ENCODE results near the gene TNFRSF1A.

The TNFRSF1A gene

GRCh38 chr12:6362403-6362802 lies 20.5 kb upstream of the TNFRSF1A start:
- Histone ChIP-seq H3K4me3 (ENCODE audit: low read depth in 1 of 2, low read length in 2 of 2) (no peak overlapping the region), H3K4me1 (ENCODE audit: insufficient read depth, low read length) (peaks cover 17% of the 10 kb centered on the region), H3K27me3 (ENCODE audit: control insufficient read depth in 1 of 2, insufficient read depth in 2 of 2, low read length in 2 of 2) (no peaks in the 10 kb centered on the region), H3K9me3 (ENCODE audit: low read length) (no peaks in the 10 kb centered on the region), H3K27ac (ENCODE audit: low read depth, low read length) (no peak overlapping the region), H3K9ac (ENCODE audit: low read length) (no peak overlapping the region), H3K36me3 (ENCODE audit: insufficient read depth, low read length) (no peaks in the 10 kb centered on the region)

GRCh38 chr12:6361834-6362233 lies 20.0 kb upstream of the TNFRSF1A start:
- no peak overlapping the region for H3K27ac ChIP-seq (ENCODE audit: low read depth, low read length)
- peaks cover 17% of the 10 kb centered on the region for H3K4me1 ChIP-seq (ENCODE audit: insufficient read depth, low read length)
- H3K4me3 ChIP-seq (ENCODE audit: low read depth in 1 of 2, low read length in 2 of 2), result no peak overlapping the region
- no peaks in the 10 kb centered on the region for H3K9me3 ChIP-seq (ENCODE audit: low read length)
- no peaks in the 10 kb centered on the region for H3K36me3 ChIP-seq (ENCODE audit: insufficient read depth, low read length)
- no peak overlapping the region for H3K9ac ChIP-seq (ENCODE audit: low read length)
- no peaks in the 10 kb centered on the region for H3K27me3 ChIP-seq (ENCODE audit: control insufficient read depth in 1 of 2, insufficient read depth in 2 of 2, low read length in 2 of 2)

- H3K9me3 ChIP-seq (ENCODE audit: low read length), result no peaks in the 10 kb centered on the region
- no peak overlapping the region for H3K4me3 ChIP-seq (ENCODE audit: low read depth in 1 of 2, low read length in 2 of 2)
- H3K27ac ChIP-seq (ENCODE audit: low read depth, low read length), result peak overlapping the region; percentile 60
- peaks cover 17% of the 10 kb centered on the region for H3K4me1 ChIP-seq (ENCODE audit: insufficient read depth, low read length)
- H3K9ac ChIP-seq (ENCODE audit: low read length), result no peak overlapping the region
- H3K36me3 ChIP-seq (ENCODE audit: insufficient read depth, low read length), result no peaks in the 10 kb centered on the region
- no peaks in the 10 kb centered on the region for H3K27me3 ChIP-seq (ENCODE audit: control insufficient read depth in 1 of 2, insufficient read depth in 2 of 2, low read length in 2 of 2)
Observed at GRCh38 chr12:6360578-6361490, 19.0 kb upstream of the TNFRSF1A start.

- peaks cover 17% of the 10 kb centered on the region for H3K4me1 ChIP-seq (ENCODE audit: insufficient read depth, low read length)
- no peak overlapping the region for H3K9ac ChIP-seq (ENCODE audit: low read length)
- H3K36me3 ChIP-seq (ENCODE audit: insufficient read depth, low read length), result no peaks in the 10 kb centered on the region
- H3K9me3 ChIP-seq (ENCODE audit: low read length), result no peaks in the 10 kb centered on the region
- peak overlapping the region; percentile 10 for H3K27ac ChIP-seq (ENCODE audit: low read depth, low read length)
- no peak overlapping the region for H3K4me3 ChIP-seq (ENCODE audit: low read depth in 1 of 2, low read length in 2 of 2)
- no peaks in the 10 kb centered on the region for H3K27me3 ChIP-seq (ENCODE audit: control insufficient read depth in 1 of 2, insufficient read depth in 2 of 2, low read length in 2 of 2)
Observed at GRCh38 chr12:6360080-6360571, 18.2 kb upstream of the TNFRSF1A start.

GRCh38 chr12:6358881-6359280 lies 17.0 kb upstream of the TNFRSF1A start:
- Histone ChIP-seq H3K36me3 (ENCODE audit: insufficient read depth, low read length) (no peaks in the 10 kb centered on the region), H3K27me3 (ENCODE audit: control insufficient read depth in 1 of 2, insufficient read depth in 2 of 2, low read length in 2 of 2) (no peaks in the 10 kb centered on the region), H3K4me1 (ENCODE audit: insufficient read depth, low read length) (peaks cover 13% of the 10 kb centered on the region), H3K9me3 (ENCODE audit: low read length) (no peaks in the 10 kb centered on the region), H3K27ac (ENCODE audit: low read depth, low read length) (no peak overlapping the region), H3K9ac (ENCODE audit: low read length) (no peak overlapping the region), H3K4me3 (ENCODE audit: low read depth in 1 of 2, low read length in 2 of 2) (no peak overlapping the region)

DNA sequence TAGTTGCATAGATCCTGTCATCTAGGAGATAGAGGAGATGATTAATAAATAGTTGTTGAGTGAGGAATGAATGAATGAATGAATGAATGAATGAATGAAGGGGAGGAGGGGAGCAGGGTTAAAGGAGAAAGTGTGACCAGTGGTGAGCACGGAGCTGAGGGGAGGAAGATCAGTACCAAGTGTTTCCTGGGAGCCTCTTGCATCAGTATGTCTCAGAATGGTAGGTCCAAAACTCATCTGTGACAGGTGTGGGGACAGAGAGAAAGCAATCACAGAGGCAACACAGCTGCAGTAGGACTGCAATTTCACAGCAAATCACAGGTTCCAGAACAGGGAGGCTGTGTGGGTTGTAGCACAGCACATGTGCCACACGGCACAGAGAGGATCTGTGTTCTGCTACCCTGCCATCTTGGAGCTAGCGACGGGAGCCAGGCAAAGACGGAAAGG lies 14.5 kb upstream of the TNFRSF1A start:
- Histone ChIP-seq H3K9ac (ENCODE audit: low read length) (no peak overlapping the region), H3K36me3 (ENCODE audit: insufficient read depth, low read length) (no peaks in the 10 kb centered on the region), H3K9me3 (ENCODE audit: low read length) (no peaks in the 10 kb centered on the region), H3K27ac (ENCODE audit: low read depth, low read length) (no peak overlapping the region), H3K4me1 (ENCODE audit: insufficient read depth, low read length) (peaks cover 13% of the 10 kb centered on the region), H3K27me3 (ENCODE audit: control insufficient read depth in 1 of 2, insufficient read depth in 2 of 2, low read length in 2 of 2) (no peaks in the 10 kb centered on the region), H3K4me3 (ENCODE audit: low read depth in 1 of 2, low read length in 2 of 2) (no peak overlapping the region)

DNA sequence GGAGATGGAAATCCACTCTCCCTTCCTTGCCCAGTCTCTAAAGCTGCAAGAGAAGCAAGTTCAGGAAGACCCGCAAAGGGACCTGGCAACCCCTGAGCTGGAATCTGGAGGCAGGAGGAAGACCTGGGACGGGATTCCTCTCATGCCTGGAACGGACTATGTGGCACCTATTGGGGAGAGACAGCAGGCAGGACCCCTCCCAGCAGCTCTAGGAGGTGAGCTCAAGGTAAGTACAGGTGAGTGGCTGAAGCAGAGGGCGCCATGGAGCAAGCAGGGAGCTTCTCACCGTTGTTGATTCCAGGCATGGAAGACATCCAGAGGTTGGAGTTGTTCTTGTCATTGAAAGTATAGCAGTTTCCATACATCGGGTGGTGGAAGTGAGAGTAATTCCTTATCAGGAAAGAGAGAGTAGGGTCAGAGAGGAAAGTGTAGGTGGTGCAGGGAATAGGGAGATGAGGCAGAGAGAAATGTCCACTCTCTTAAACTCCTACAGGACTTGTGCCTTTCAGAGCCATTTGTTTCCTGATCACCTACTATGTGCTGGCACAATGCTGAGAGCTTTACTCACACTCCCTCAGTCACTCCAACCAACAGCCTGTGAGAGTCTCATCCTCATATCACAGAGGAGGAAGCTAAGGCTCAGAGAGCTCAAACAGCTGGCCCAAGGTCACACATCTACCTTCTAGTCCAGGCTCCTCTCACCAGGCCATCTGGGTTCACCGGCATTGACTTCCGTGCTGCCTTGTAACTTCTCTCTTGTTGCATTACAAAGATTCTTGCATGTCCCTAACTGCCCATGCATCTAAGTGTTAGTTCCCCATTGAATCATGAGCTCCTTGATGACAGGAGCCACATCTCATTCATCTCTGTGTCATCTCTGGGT lies 13.9 kb upstream of the TNFRSF1A start:
- no peaks in the 10 kb centered on the region for H3K9me3 ChIP-seq (ENCODE audit: low read length)
- H3K36me3 ChIP-seq (ENCODE audit: insufficient read depth, low read length), result no peaks in the 10 kb centered on the region
- H3K4me3 ChIP-seq (ENCODE audit: low read depth in 1 of 2, low read length in 2 of 2), result no peak overlapping the region
- no peaks in the 10 kb centered on the region for H3K27me3 ChIP-seq (ENCODE audit: control insufficient read depth in 1 of 2, insufficient read depth in 2 of 2, low read length in 2 of 2)
- no peak overlapping the region for H3K9ac ChIP-seq (ENCODE audit: low read length)
- no peak overlapping the region for H3K27ac ChIP-seq (ENCODE audit: low read depth, low read length)
- peaks cover 6% of the 10 kb centered on the region for H3K4me1 ChIP-seq (ENCODE audit: insufficient read depth, low read length)

DNA sequence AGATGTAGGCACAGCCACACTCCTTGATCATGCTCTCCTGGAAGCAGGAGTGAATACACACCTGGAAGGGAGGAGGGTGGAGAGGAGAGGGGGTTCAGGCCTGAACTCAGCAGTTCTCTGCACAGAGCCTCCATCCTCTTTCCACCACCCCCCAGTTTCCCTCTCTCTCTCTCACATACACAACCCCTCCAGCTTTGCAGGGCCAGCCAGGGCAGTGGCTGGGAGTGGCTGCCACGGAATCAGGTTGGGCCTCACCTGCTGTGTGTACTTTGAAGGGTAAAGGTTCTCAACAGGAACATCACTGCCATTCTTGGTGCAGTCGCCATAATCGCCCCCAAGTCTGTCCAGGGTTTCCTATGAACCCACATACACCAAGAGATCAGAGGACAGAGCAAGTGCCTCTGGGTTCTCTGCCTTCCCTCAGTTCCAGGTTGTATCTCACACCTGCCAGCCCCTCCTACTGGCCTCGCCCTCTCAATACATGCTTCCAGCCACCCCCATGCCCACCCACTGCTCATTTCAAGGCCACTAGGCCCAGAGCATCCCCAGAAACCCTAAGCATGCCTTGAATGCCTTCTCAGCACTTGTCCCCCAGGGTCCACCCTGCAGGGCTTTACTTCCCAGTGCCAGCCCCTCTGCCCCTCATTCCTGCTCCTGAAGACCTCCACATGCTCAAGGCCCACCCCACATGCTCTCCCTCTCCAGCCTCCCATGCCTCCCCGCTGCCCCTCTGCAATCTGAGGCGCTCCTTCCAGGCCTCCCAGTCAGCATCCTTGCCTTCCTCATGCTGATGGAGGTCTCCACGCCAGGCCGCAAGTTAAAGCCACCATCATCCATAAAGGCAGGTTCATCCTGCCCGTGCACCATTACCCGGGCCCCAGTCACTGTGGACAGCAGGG lies 12.9 kb upstream of the TNFRSF1A start:
- Histone ChIP-seq H3K4me3 (ENCODE audit: low read depth in 1 of 2, low read length in 2 of 2) (no peak overlapping the region), H3K4me1 (ENCODE audit: insufficient read depth, low read length) (no peaks in the 10 kb centered on the region), H3K9ac (ENCODE audit: low read length) (no peak overlapping the region), H3K27ac (ENCODE audit: low read depth, low read length) (no peak overlapping the region), H3K9me3 (ENCODE audit: low read length) (no peaks in the 10 kb centered on the region), H3K36me3 (ENCODE audit: insufficient read depth, low read length) (no peaks in the 10 kb centered on the region), H3K27me3 (ENCODE audit: control insufficient read depth in 1 of 2, insufficient read depth in 2 of 2, low read length in 2 of 2) (no peaks in the 10 kb centered on the region)

- H3K4me1 ChIP-seq (ENCODE audit: insufficient read depth, low read length), result no peaks in the 10 kb centered on the region
- no peak overlapping the region for H3K4me3 ChIP-seq (ENCODE audit: low read depth in 1 of 2, low read length in 2 of 2)
- no peaks in the 10 kb centered on the region for H3K27me3 ChIP-seq (ENCODE audit: control insufficient read depth in 1 of 2, insufficient read depth in 2 of 2, low read length in 2 of 2)
- H3K27ac ChIP-seq (ENCODE audit: low read depth, low read length), result no peak overlapping the region
- H3K9me3 ChIP-seq (ENCODE audit: low read length), result no peaks in the 10 kb centered on the region
- H3K9ac ChIP-seq (ENCODE audit: low read length), result no peak overlapping the region
- H3K36me3 ChIP-seq (ENCODE audit: insufficient read depth, low read length), result no peaks in the 10 kb centered on the region
Observed at GRCh38 chr12:6352193-6353173, 10.6 kb upstream of the TNFRSF1A start.

DNA sequence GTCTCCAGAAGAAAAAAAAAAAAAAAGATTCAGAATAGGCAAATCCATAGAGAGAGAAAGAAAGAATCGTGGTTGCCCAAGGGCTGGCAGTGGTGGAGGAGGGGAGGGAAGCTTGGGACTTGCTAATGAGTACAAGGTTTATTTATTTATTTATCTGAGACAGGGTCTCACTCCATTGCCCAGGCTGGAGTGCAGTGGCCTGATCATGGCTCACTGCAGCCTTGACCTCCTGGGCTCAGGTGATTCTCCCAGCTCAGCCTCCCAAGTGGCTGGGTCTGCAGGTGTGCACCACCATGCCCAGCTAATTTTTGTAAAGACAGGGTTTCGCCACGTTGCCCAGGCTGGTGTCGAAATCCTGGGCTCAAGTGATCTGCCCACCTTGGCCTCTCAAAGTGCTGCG lies 9.7 kb upstream of the TNFRSF1A start:
- Histone ChIP-seq H3K36me3 (ENCODE audit: insufficient read depth, low read length) (no peaks in the 10 kb centered on the region), H3K9ac (ENCODE audit: low read length) (no peak overlapping the region), H3K27me3 (ENCODE audit: control insufficient read depth in 1 of 2, insufficient read depth in 2 of 2, low read length in 2 of 2) (no peaks in the 10 kb centered on the region), H3K9me3 (ENCODE audit: low read length) (no peaks in the 10 kb centered on the region), H3K4me1 (ENCODE audit: insufficient read depth, low read length) (no peaks in the 10 kb centered on the region), H3K4me3 (ENCODE audit: low read depth in 1 of 2, low read length in 2 of 2) (no peak overlapping the region), H3K27ac (ENCODE audit: low read depth, low read length) (no peak overlapping the region)

Measured in muscle layer of colon (tissue), 2 donors.